IMR-90 (cell line): ENCODE results near the gene WNT7B. TPM values are rescaled to one million over a fixed set of nuclear protein-coding genes. Genes with fewer than 3 reads are reported as not detected.

Experiments used
- ATAC-seq: fragments of 200-7000 bp; cut with Tn5 transposase; 2 replicates; pipeline ENCODE4 v1.9.1; 2020; ENCODE audit warnings: low read depth, mild to moderate bottlenecking, moderate library complexity
- BruUV-seq: library from RNA; stranded (reverse); fragments of 400-500 nt; replicated peaks from 2 replicates; lab custom pipeline; 2021; lab: Mats Ljungman, UMichigan
- CTCF ChIA-PET: fragments of 300-600 bp; formaldehyde crosslinking; extraction: SDS; loops from one replicate; lab custom pipeline; 2021; ENCODE audit warnings: antibody characterized with exemption; lab: Yijun Ruan, JAX
- POLR2A ChIA-PET: fragments of 300-600 bp; sonication (Branson Sonifier 250); formaldehyde crosslinking; loops from one replicate; lab custom pipeline; 2022; ENCODE audit warnings: antibody characterized with exemption; ENCODE audit not compliant: unreplicated experiment; lab: Charles Lee
- DNase-seq: peaks from one replicate; pipeline ENCODE4 v3.0.0; 2013
- H2AFZ ChIP-seq: replicated peaks from 2 replicates; pipeline ENCODE3; 2013; ENCODE audit warnings: low read length, mild to moderate bottlenecking; ENCODE audit not compliant: poor library complexity
- H2AK5ac ChIP-seq: 2 replicates; pipeline ENCODE4 v1.6.1; 2013; ENCODE audit warnings: low read depth, low read length, inconsistent platforms
- H2AK9ac ChIP-seq: replicated peaks from 2 replicates; pipeline ENCODE3; 2013; ENCODE audit warnings: mild to moderate bottlenecking, low read depth, low read length, moderate library complexity; ENCODE audit not compliant: poor library complexity
- H2BK120ac ChIP-seq: 2 replicates; pipeline ENCODE4 v1.6.1; 2013; ENCODE audit warnings: low read depth, low read length, inconsistent platforms
- H2BK15ac ChIP-seq: 3 replicates; pipeline ENCODE4 v1.6.1; 2013; ENCODE audit warnings: low read depth, low read length, inconsistent platforms
- H2BK20ac ChIP-seq: 2 replicates; pipeline ENCODE4 v1.6.1; 2013; ENCODE audit warnings: low read depth, mild to moderate bottlenecking, inconsistent platforms, low read length, moderate library complexity
- H2BK5ac ChIP-seq: 2 replicates; pipeline ENCODE4 v1.6.1; 2013; ENCODE audit warnings: mild to moderate bottlenecking, low read depth, low read length, inconsistent platforms; ENCODE audit not compliant: poor library complexity, severe bottlenecking
- H3K14ac ChIP-seq: replicated peaks from 2 replicates; pipeline ENCODE4 v1.6.1; 2013; ENCODE audit warnings: low read depth, low read length, inconsistent platforms
- H3K18ac ChIP-seq: 2 replicates; pipeline ENCODE4 v1.6.1; 2013; ENCODE audit warnings: low read depth, low read length, control low read depth
- H3K23ac ChIP-seq: 2 replicates; pipeline ENCODE4 v1.6.1; 2013; ENCODE audit warnings: low read depth, low read length, inconsistent platforms
- H3K27ac ChIP-seq: 2 replicates; pipeline ENCODE4 v1.5.1; 2013; ENCODE audit warnings: mild to moderate bottlenecking, control low read depth, low read length; ENCODE audit not compliant: insufficient read depth
- H3K27me3 ChIP-seq: 2 replicates; pipeline ENCODE4 v1.6.1; 2013; ENCODE audit warnings: low read length; ENCODE audit not compliant: control insufficient read depth, insufficient read depth
- H3K36me3 ChIP-seq: 2 replicates; pipeline ENCODE4 v1.6.1; 2013; ENCODE audit warnings: low read length, mixed read lengths; ENCODE audit not compliant: control insufficient read depth, insufficient read depth
- H3K4ac ChIP-seq: 2 replicates; pipeline ENCODE4 v1.6.1; 2013; ENCODE audit warnings: low read depth, low read length, inconsistent platforms
- H3K4me1 ChIP-seq: 2 replicates; pipeline ENCODE4 v1.6.1; 2013; ENCODE audit warnings: low read length, mixed read lengths; ENCODE audit not compliant: control insufficient read depth, insufficient read depth
- H3K4me2 ChIP-seq: 2 replicates; pipeline ENCODE4 v1.6.1; 2013; ENCODE audit warnings: low read depth, mild to moderate bottlenecking, control low read depth, low read length, moderate library complexity
- H3K4me3 ChIP-seq: 2 replicates; pipeline ENCODE4 v1.5.1; 2013; ENCODE audit warnings: low read depth, mild to moderate bottlenecking, control low read depth, low read length, moderate library complexity; ENCODE audit not compliant: insufficient read depth
- H3K56ac ChIP-seq: 2 replicates; pipeline ENCODE4 v1.6.1; 2013; ENCODE audit warnings: low read length, inconsistent platforms; ENCODE audit not compliant: insufficient read depth; ENCODE audit errors: extremely low read depth
- H3K79me1 ChIP-seq, 2 experiments: 2 replicates each; pipeline ENCODE4 v1.6.1; 2013; ENCODE audit warnings: low read length in 2 of 2, inconsistent platforms in 1 of 2, low read depth in 1 of 2
- H3K9ac ChIP-seq: 2 replicates; pipeline ENCODE4 v1.6.1; 2013; ENCODE audit warnings: low read depth, low read length, control low read depth
- H3K9me1 ChIP-seq: 2 replicates; pipeline ENCODE4 v1.6.1; 2013; ENCODE audit warnings: low read length, inconsistent platforms; ENCODE audit not compliant: insufficient read depth
- H3K9me3 ChIP-seq: 2 replicates; pipeline ENCODE4 v1.6.1; 2013; ENCODE audit warnings: low read length; ENCODE audit not compliant: control insufficient read depth, insufficient read depth
- H4K20me1 ChIP-seq: 2 replicates; pipeline ENCODE4 v1.6.1; 2013; ENCODE audit warnings: low read length, inconsistent platforms; ENCODE audit not compliant: insufficient read depth
- H4K5ac ChIP-seq: 2 replicates; pipeline ENCODE4 v1.6.1; 2013; ENCODE audit warnings: mild to moderate bottlenecking, low read depth, low read length, control low read depth
- H4K8ac ChIP-seq, 2 experiments: 2 replicates each; pipeline ENCODE4 v1.6.1; 2013; ENCODE audit warnings: low read depth in 2 of 2, low read length in 2 of 2, control low read depth in 1 of 2, inconsistent platforms in 1 of 2
- H4K91ac ChIP-seq: 2 replicates; pipeline ENCODE4 v1.6.1; 2013; ENCODE audit warnings: low read depth, low read length, inconsistent platforms; ENCODE audit not compliant: insufficient read depth
- CEBPB ChIP-seq: IDR thresholded peaks from 2 replicates; pipeline ENCODE4 v1.6.1; 2012; ENCODE audit warnings: low read depth, low read length, improper control_type of control experiment
- MAFK ChIP-seq: IDR thresholded peaks from 2 replicates; pipeline ENCODE4 v1.6.1; 2012; ENCODE audit warnings: low read depth, low read length, improper control_type of control experiment
- MAZ ChIP-seq: IDR thresholded peaks from 2 replicates; pipeline ENCODE4 v1.6.1; 2012; ENCODE audit warnings: low read depth, mild to moderate bottlenecking, low read length, improper control_type of control experiment, moderate library complexity, borderline replicate concordance
- NFE2L2 ChIP-seq: fragments of 150-350 bp; IDR thresholded peaks from 2 replicates; pipeline ENCODE4 v1.6.1; 2016; ENCODE audit warnings: low read depth, mild to moderate bottlenecking, low read length
- RAD21 ChIP-seq: IDR thresholded peaks from 2 replicates; pipeline ENCODE4 v1.6.1; 2012; ENCODE audit warnings: low read length, improper control_type of control experiment
- RCOR1 ChIP-seq: IDR thresholded peaks from 2 replicates; pipeline ENCODE4 v1.6.1; 2012; ENCODE audit warnings: mild to moderate bottlenecking, low read length, improper control_type of control experiment; ENCODE audit not compliant: insufficient replicate concordance
- RFX5 ChIP-seq: IDR thresholded peaks from 2 replicates; pipeline ENCODE4 v1.8.0; 2012; ENCODE audit warnings: low read depth, mild to moderate bottlenecking, low read length, moderate library complexity
- WGBS, 2 experiments: methylation state at CpG; one replicate each; pipeline versions ENCODE4 v1.1.5 to v1.1.7; 2013; ENCODE audit warnings: missing lambda C conversion rate in 2 of 2; ENCODE audit not compliant: insufficient read length in 1 of 2; ENCODE audit errors: extremely low coverage in 2 of 2; 5-methylcytosine and 5-hydroxymethylcytosine counted together
- dilution Hi-C: fragments of 300-500 bp; cut with HindIII; formaldehyde crosslinking; loops from one replicate; pipeline ENCODE4 v1.14.3; 2018; ENCODE audit warnings: low sequenced_read_pairs; ENCODE audit not compliant: unreplicated experiment
- in situ Hi-C: fragments of 300-500 bp; cut with MboI; formaldehyde crosslinking; loops from 3 replicates; pipeline ENCODE4 v1.14.3; 2019; ENCODE audit warnings: low sequenced_read_pairs, inconsistent platforms, mixed read lengths
- intact Hi-C: fragments of 100-400 bp; cut with micrococcal nuclease; formaldehyde crosslinking; loops from 2 replicates; pipeline ENCODE4 v1.10.0; 2022
- polyA plus RNA-seq, 3 experiments: library from polyadenylated mRNA; depleted of rRNA; stranded (reverse); fragments of >200 nt; gene quantifications; 2 replicates each; pipeline ENCODE4 v1.2.3, GENCODE V29; 2012; ENCODE audit warnings: low replicate concordance in 1 of 3
- total RNA-seq: library from RNA; depleted of rRNA; stranded (reverse); fragments of >200 nt; gene quantifications from 2 replicates; pipeline ENCODE4 v1.2.3, GENCODE V29; 2012
- TF ChIP-seq, protein P1 (sequence below): fragments of 150-350 bp; IDR thresholded peaks from 2 replicates; pipeline ENCODE4 v1.6.1; 2017; ENCODE audit warnings: mild to moderate bottlenecking, antibody characterized with exemption, low read length, low read depth
- TF ChIP-seq, protein P2 (sequence below): conservative IDR thresholded peaks from 2 replicates; pipeline ENCODE4 v1.5.1; 2012; ENCODE audit warnings: mild to moderate bottlenecking, low read depth, low read length, improper control_type of control experiment

Gene WNT7B
- total and polyA plus RNA-seq, 2 of the 4 experiments (the other 2 are of a cell fraction), result under 0.01 to 0.15 TPM

GRCh38 chr22:45958971-45959370 is 18.0 kb downstream of the WNT7B start:
- Histone ChIP-seq H3K4me3 (no peak overlapping the region), H2BK120ac (no peak overlapping the region), H3K4me2 (no peak overlapping the region), H4K5ac (no peak overlapping the region), H3K18ac (no peak overlapping the region), H2BK15ac (no peak overlapping the region), H2AK5ac (no peak overlapping the region), H4K20me1 (no peaks in the 10 kb centered on the region), H3K14ac (no peak overlapping the region), H3K56ac (no peak overlapping the region), H2AFZ (no peak overlapping the region), H3K79me1 (no peaks in the 10 kb centered on the region), H3K4ac (no peak overlapping the region), H3K9me3 (no peaks in the 10 kb centered on the region), H2AK9ac (no peak overlapping the region), H3K9ac (no peak overlapping the region), H2BK20ac (no peak overlapping the region), H3K4me1 (no peaks in the 10 kb centered on the region), H3K27me3 (peaks cover 33% of the 10 kb centered on the region), H3K9me1 (no peaks in the 10 kb centered on the region), H2BK5ac (no peak overlapping the region), H3K36me3 (no peaks in the 10 kb centered on the region), H3K27ac (no peak overlapping the region), H4K8ac (no peak overlapping the region), H4K91ac (no peak overlapping the region), H3K23ac (no peak overlapping the region)
- intact Hi-C loops (no loop called here), dilution Hi-C loops (no loop called here), in situ Hi-C loops (no loop called here)
- 46% methylated on average over 4 of the region's 16 CpGs; no CpG with 5 or more reads in 1 of the 2 experiments for WGBS, 2 experiments
- TF ChIP-seq, protein P1, sequence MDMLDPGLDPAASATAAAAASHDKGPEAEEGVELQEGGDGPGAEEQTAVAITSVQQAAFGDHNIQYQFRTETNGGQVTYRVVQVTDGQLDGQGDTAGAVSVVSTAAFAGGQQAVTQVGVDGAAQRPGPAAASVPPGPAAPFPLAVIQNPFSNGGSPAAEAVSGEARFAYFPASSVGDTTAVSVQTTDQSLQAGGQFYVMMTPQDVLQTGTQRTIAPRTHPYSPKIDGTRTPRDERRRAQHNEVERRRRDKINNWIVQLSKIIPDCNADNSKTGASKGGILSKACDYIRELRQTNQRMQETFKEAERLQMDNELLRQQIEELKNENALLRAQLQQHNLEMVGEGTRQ, result no peak
- TF ChIP-seq RCOR1 (no peak), NFE2L2 (no peak), MAZ (no peak), MAFK (no peak), CEBPB (no peak), RFX5 (no peak), RAD21 (no peak)
- TF ChIP-seq, protein P2, sequence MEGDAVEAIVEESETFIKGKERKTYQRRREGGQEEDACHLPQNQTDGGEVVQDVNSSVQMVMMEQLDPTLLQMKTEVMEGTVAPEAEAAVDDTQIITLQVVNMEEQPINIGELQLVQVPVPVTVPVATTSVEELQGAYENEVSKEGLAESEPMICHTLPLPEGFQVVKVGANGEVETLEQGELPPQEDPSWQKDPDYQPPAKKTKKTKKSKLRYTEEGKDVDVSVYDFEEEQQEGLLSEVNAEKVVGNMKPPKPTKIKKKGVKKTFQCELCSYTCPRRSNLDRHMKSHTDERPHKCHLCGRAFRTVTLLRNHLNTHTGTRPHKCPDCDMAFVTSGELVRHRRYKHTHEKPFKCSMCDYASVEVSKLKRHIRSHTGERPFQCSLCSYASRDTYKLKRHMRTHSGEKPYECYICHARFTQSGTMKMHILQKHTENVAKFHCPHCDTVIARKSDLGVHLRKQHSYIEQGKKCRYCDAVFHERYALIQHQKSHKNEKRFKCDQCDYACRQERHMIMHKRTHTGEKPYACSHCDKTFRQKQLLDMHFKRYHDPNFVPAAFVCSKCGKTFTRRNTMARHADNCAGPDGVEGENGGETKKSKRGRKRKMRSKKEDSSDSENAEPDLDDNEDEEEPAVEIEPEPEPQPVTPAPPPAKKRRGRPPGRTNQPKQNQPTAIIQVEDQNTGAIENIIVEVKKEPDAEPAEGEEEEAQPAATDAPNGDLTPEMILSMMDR, result no peak
- ATAC-seq (no peak), DNase-seq (no peak)
- CTCF ChIA-PET, result no interaction called here
- POLR2A ChIA-PET, result no interaction called here
- BruUV-seq, result no TSS peak
